NCI-H1092 (cell line): ENCODE results near the gene MCOLN1.
"Not testable (repeated sequence)": the region's sequence is repeated elsewhere in the genome, so short reads cannot be mapped to it uniquely, and the experiment has no call there.

ENCODE experiments used
- DNase-seq: peaks from one replicate; lab custom pipeline; 2025; lab: John Stamatoyannopoulos, UW

MCOLN1 gene

DNA sequence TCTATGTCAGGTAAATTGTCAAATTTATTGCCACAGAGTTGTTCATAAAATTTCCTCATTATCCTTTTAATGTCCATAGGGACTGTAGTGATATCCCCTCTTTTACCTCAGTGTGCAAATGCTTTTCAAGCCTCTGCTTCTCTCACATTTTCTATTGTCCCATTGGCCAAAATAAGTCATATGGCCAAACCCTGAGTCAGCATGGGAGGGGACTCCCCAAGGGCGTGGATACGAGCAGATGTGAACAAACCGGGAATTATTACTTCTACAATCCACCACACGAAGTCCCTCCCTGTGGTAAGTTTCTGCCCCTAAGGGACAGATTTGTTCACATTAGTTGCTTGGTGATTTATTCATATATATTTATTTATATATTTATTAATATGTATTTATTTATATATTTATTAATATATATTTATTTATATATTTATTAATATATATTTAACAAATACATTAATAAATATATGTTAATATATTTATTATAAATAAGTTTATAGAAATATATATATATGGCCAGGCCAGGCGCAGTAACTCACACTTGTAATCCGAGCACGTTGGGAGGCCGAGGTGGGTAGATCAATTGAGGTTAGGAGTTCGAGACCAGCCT is 53.1 kb downstream of the MCOLN1 start:
- no peak for DNase-seq

DNA sequence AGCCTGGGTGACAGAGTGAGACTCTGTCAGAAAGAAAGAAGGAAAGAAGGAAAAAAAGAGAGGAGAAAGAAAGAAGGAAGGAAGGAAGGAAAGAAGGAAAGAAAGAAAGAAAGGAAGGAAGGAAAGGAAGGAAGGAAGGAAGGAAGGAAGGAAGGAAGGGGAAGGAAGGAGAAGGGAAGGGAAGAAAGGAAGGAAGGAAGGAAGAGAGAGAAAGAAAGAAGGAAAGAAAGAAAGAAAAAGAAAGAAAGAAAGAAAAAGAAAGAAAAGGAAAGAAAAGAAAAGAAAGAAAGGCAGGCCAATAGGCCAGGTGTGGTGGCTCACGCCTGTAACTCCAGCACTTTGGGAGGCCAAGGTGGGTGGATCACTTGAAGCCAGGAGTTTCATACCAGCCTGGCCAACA is 55.0 kb downstream of the MCOLN1 start:
- DNase-seq = not testable (repeated sequence)

DNA sequence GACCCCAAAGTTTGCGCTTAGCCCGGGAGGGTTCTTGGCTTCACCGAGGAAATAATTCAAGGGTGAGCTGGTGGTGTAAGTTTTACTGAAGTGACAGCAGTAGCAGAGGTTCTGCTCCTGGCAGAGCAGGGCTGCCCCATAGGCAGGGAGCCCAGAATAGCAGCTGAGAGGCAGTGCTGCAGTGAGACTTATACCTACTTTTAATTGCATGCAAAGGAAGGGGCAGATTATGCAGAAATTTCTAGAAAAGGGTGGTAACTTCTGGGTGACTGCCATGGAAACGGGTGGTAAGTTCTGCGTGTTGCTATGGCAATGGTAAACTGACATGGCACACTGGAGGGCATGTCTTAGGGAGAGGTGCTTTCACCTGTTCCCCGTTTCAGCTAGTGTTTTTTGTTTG is 55.7 kb downstream of the MCOLN1 start:
- no peak for DNase-seq

DNA sequence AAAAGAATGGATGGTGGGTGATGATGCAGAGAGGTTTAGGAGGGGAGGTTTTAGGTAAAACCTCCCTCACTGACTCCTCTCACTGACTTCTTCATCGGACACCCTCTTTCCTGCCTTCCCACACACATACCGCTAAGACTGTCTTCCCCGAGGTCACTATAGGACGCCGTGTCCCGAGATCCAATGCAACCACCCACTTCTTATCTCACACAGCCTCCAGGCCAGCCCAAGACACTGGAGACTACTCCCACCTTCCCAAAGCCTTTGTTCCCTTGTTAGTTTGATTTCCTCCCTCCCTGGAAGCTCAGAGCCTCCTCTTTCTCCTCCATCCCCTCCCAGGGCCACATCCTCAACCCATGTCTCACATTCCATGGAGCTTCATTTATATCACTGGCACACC is 56.8 kb downstream of the MCOLN1 start:
- no peak for DNase-seq

DNA sequence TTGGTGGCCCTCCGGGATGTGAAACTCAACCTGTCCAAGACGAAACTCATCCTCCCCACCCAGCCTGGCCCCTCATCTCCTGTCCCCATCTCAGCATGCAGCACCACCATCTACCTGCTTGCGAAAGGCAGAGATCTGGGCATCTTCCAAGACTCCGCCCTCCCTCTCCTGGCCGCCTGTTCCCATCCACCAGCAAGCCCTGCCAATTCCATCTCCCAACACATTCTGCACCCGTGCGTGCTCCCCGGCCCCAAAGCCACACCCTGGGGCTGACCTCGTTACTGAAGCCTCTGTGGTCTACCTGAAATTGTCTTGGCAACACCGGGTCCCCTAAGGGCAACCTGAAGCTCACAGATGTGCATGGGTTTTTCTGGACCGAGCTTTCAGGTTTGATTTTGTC is 60.0 kb downstream of the MCOLN1 start:
- no peak for DNase-seq
